Cardiac muscle cell (in vitro differentiated cells and primary cell): ENCODE results near the gene RTCB. TPM values are rescaled to one million over a fixed set of nuclear protein-coding genes. Genes with fewer than 3 reads are reported as not detected.

Experiments used
- DNase-seq, 2 donors: peaks; one replicate each; pipeline versions ENCODE4 v3.0.0 to v3.0.0-alpha.2; 2010 to 2017; ENCODE audit warnings: low read depth in 1 of 2, low spot score in 1 of 2
- H3K27ac ChIP-seq: fragments of 200-600 bp; sonication (generic); 2 replicates; pipeline ENCODE4 v1.5.1; 2016
- H3K27me3 ChIP-seq: fragments of 200-600 bp; sonication (generic); 2 replicates; pipeline ENCODE4 v1.6.0; 2016; ENCODE audit warnings: control low read depth
- H3K36me3 ChIP-seq: fragments of 200-600 bp; sonication (generic); 2 replicates; pipeline ENCODE4 v1.5.1; 2016; ENCODE audit warnings: control low read depth
- H3K4me1 ChIP-seq: fragments of 200-600 bp; sonication (generic); 2 replicates; pipeline ENCODE4 v1.8.1; 2017; ENCODE audit warnings: low read depth, mild to moderate bottlenecking, mixed run types
- H3K4me3 ChIP-seq: fragments of 200-600 bp; sonication (generic); 2 replicates; pipeline ENCODE4 v1.5.1; 2016; ENCODE audit warnings: mild to moderate bottlenecking
- H3K9me3 ChIP-seq: fragments of 200-600 bp; sonication (generic); 2 replicates; pipeline ENCODE4 v1.5.1; 2017; ENCODE audit warnings: low read depth, mild to moderate bottlenecking, control low read depth
- CTCF ChIP-seq: IDR thresholded peaks from 2 replicates; pipeline ENCODE4 v1.5.1; 2012; ENCODE audit warnings: low read depth, mild to moderate bottlenecking, low read length
- polyA plus RNA-seq: library from polyadenylated mRNA; unstranded; fragments of >200 nt; fragmentation: Nextera tagmentation; extraction: Ambion mirVana; gene quantifications from 2 replicates; pipeline ENCODE4 v1.2.1, GENCODE V29; 2016
- total RNA-seq: library from RNA; depleted of rRNA; stranded (reverse); fragments of >200 nt; gene quantifications from 2 replicates; pipeline ENCODE4 v1.2.3, GENCODE V29; 2016

RTCB gene
- total and polyA plus RNA-seq, 2 experiments from 2014 or later = 104 to 154 TPM

- DNase-seq = no peak
- Histone ChIP-seq H3K9me3 (no peaks in the 10 kb centered on the region), H3K27me3 (no peaks in the 10 kb centered on the region), H3K4me1 (peaks cover 7% of the 10 kb centered on the region), H3K4me3 (no peak overlapping the region), H3K27ac (no peak overlapping the region), H3K36me3 (peaks cover 30% of the 10 kb centered on the region)
- no peak for TF ChIP-seq CTCF
These were observed 2.1 kb downstream of the RTCB start for GRCh38 chr22:32409977-32410376.

GRCh38 chr22:32407936-32408335 lies 4.1 kb downstream of the RTCB start:
- Histone ChIP-seq H3K27me3 (no peaks in the 10 kb centered on the region), H3K4me1 (peaks cover 7% of the 10 kb centered on the region), H3K36me3 (peaks cover 43% of the 10 kb centered on the region), H3K9me3 (no peaks in the 10 kb centered on the region), H3K27ac (no peak overlapping the region), H3K4me3 (no peak overlapping the region)
- DNase-seq = no peak
- no peak for TF ChIP-seq CTCF

GRCh38 chr22:32407312-32407711 lies 4.7 kb downstream of the RTCB start:
- TF ChIP-seq CTCF = no peak
- Histone ChIP-seq H3K27ac (no peak overlapping the region), H3K4me3 (no peak overlapping the region), H3K27me3 (no peaks in the 10 kb centered on the region), H3K36me3 (peaks cover 43% of the 10 kb centered on the region), H3K4me1 (peaks cover 7% of the 10 kb centered on the region), H3K9me3 (no peaks in the 10 kb centered on the region)
- DNase-seq = no peak

GRCh38 chr22:32404021-32404420 lies 8.0 kb downstream of the RTCB start:
- Histone ChIP-seq H3K36me3 (peaks cover 64% of the 10 kb centered on the region), H3K27ac (no peak overlapping the region), H3K4me1 (no peaks in the 10 kb centered on the region), H3K4me3 (no peak overlapping the region), H3K9me3 (no peaks in the 10 kb centered on the region), H3K27me3 (no peaks in the 10 kb centered on the region)
- no peak for DNase-seq
- TF ChIP-seq CTCF = no peak

GRCh38 chr22:32401486-32401885 lies 10.6 kb downstream of the RTCB start:
- H3K27ac ChIP-seq = no peak overlapping the region
- no peak for TF ChIP-seq CTCF
- no peaks in the 10 kb centered on the region for H3K4me1 ChIP-seq
- no peaks in the 10 kb centered on the region for H3K9me3 ChIP-seq
- DNase-seq = no peak
- H3K4me3 ChIP-seq = no peak overlapping the region
- peaks cover 64% of the 10 kb centered on the region for H3K36me3 ChIP-seq
- no peaks in the 10 kb centered on the region for H3K27me3 ChIP-seq

- H3K36me3 ChIP-seq = peaks cover 81% of the 10 kb centered on the region
- H3K4me3 ChIP-seq = no peak overlapping the region
These were observed 15.3 kb downstream of the RTCB start for GRCh38 chr22:32396746-32397145.

More at GRCh38 chr22:32396746-32397145, 15.3 kb downstream of the RTCB start:
- Histone ChIP-seq H3K27ac (no peak overlapping the region), H3K9me3 (no peaks in the 10 kb centered on the region), H3K4me1 (no peaks in the 10 kb centered on the region), H3K27me3 (no peaks in the 10 kb centered on the region)
- peak in 1 of 2 donors; percentile 3 for DNase-seq
- no peak for TF ChIP-seq CTCF
